Measurements from ENCODE around the gene RALGAPB. TPM values are rescaled to one million over a fixed set of nuclear protein-coding genes. Genes with fewer than 3 reads are reported as not detected.

The RALGAPB gene
- total and polyA plus RNA-seq, 2 experiments from 2014 or later = 10.2 to 40.4 TPM

DNA sequence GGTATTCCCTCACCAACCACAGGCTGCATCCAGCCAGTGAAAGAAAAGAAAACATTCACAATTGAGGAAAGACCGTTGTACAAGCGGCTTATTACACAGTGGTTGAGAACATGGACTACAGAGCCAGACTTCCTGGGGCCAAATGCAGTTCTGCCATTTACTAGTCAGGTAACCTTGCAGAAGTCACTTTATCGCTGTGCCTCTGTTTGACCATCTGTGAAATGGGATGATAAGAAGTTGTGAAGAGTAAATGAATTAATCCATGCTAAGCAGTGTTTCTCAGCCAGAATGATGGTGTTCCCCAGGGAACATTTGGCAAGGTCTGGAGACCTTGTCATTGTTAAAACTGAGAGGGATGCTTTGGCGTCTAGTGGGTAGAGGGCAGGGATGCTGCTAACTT is 143.8 kb downstream of the RALGAPB start (continued):
- TF ChIP-seq, protein P1, sequence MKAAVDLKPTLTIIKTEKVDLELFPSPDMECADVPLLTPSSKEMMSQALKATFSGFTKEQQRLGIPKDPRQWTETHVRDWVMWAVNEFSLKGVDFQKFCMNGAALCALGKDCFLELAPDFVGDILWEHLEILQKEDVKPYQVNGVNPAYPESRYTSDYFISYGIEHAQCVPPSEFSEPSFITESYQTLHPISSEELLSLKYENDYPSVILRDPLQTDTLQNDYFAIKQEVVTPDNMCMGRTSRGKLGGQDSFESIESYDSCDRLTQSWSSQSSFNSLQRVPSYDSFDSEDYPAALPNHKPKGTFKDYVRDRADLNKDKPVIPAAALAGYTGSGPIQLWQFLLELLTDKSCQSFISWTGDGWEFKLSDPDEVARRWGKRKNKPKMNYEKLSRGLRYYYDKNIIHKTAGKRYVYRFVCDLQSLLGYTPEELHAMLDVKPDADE (IDR thresholded peaks at IDR 0.05) = no peak
- TF ChIP-seq, protein P2, sequence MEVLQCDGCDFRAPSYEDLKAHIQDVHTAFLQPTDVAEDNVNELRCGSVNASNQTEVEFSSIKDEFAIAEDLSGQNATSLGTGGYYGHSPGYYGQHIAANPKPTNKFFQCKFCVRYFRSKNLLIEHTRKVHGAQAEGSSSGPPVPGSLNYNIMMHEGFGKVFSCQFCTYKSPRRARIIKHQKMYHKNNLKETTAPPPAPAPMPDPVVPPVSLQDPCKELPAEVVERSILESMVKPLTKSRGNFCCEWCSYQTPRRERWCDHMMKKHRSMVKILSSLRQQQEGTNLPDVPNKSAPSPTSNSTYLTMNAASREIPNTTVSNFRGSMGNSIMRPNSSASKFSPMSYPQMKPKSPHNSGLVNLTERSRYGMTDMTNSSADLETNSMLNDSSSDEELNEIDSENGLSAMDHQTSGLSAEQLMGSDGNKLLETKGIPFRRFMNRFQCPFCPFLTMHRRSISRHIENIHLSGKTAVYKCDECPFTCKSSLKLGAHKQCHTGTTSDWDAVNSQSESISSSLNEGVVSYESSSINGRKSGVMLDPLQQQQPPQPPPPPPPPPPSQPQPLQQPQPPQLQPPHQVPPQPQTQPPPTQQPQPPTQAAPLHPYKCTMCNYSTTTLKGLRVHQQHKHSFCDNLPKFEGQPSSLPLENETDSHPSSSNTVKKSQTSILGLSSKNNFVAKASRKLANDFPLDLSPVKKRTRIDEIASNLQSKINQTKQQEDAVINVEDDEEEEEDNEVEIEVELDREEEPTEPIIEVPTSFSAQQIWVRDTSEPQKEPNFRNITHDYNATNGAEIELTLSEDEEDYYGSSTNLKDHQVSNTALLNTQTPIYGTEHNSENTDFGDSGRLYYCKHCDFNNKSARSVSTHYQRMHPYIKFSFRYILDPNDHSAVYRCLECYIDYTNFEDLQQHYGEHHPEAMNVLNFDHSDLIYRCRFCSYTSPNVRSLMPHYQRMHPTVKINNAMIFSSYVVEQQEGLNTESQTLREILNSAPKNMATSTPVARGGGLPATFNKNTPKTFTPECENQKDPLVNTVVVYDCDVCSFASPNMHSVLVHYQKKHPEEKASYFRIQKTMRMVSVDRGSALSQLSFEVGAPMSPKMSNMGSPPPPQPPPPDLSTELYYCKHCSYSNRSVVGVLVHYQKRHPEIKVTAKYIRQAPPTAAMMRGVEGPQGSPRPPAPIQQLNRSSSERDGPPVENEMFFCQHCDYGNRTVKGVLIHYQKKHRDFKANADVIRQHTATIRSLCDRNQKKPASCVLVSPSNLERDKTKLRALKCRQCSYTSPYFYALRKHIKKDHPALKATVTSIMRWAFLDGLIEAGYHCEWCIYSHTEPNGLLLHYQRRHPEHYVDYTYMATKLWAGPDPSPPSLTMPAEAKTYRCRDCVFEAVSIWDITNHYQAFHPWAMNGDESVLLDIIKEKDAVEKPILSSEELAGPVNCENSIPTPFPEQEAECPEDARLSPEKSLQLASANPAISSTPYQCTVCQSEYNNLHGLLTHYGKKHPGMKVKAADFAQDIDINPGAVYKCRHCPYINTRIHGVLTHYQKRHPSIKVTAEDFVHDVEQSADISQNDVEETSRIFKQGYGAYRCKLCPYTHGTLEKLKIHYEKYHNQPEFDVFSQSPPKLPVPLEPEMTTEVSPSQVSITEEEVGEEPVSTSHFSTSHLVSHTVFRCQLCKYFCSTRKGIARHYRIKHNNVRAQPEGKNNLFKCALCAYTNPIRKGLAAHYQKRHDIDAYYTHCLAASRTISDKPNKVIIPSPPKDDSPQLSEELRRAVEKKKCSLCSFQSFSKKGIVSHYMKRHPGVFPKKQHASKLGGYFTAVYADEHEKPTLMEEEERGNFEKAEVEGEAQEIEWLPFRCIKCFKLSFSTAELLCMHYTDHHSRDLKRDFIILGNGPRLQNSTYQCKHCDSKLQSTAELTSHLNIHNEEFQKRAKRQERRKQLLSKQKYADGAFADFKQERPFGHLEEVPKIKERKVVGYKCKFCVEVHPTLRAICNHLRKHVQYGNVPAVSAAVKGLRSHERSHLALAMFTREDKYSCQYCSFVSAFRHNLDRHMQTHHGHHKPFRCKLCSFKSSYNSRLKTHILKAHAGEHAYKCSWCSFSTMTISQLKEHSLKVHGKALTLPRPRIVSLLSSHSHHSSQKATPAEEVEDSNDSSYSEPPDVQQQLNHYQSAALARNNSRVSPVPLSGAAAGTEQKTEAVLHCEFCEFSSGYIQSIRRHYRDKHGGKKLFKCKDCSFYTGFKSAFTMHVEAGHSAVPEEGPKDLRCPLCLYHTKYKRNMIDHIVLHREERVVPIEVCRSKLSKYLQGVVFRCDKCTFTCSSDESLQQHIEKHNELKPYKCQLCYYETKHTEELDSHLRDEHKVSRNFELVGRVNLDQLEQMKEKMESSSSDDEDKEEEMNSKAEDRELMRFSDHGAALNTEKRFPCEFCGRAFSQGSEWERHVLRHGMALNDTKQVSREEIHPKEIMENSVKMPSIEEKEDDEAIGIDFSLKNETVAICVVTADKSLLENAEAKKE (CRISPR knock-in tag; IDR thresholded peaks at IDR 0.05) = no peak

DNA sequence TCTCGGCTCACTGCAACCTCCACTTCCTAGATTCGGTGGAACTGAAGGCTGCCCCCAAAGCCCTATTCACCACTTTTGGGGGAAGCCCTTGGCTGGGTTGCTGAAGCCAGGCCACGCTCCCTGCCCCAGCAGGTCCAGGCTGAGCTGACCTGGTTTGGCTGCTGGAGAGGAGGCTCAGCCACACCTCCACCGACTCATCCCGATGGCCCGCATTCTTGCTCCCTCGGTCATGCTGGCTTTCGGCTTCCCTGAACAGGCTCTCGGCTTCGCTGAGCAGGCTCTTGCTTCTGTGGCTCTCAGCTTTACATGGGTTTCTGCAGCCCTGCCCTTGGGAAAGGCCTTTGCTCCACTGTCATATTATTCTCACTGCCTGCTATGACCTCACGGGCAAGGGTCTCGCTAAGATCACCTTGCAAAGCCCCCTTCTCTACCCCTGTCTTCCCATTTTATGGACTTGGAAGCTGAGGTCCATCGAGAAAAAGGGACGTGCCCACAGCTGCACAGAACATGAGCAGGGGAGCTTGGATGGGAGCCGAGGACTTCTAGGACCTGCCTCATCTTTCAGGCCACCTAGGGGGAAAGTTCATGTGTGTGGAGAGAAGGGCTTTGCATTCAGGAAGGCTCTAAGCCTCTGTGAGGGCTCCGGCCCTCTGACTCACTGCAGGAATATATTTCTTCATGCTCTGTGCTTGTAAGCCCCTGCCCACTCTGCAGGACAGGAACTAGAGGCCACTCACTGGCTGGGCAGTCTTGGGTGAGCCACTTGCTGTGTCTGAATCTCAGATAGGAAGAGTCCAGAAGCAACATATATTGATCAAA is 144.6 kb downstream of the RALGAPB start:
- H3K27me3 ChIP-seq (ENCODE audit: insufficient read depth) = no peaks in the 10 kb centered on the region
- no peaks in the 10 kb centered on the region for H3K79me2 ChIP-seq (replicated peaks; ENCODE audit: insufficient read depth)
- H3K4me3 Mint-ChIP-seq = no peak overlapping the region
- no peak overlapping the region for H3K4me2 ChIP-seq
- ATAC-seq = peak; percentile 77
- DNase-seq (ENCODE audit: low spot score) = peak; percentile 39
- H3K4me1 Mint-ChIP-seq = peaks cover 18% of the 10 kb centered on the region; the same call in 2 of the 3 replicates
- H3K27ac Mint-ChIP-seq = no peak overlapping the region
- H2AFZ ChIP-seq = no peak overlapping the region
- no peaks in the 10 kb centered on the region for H3K36me3 ChIP-seq (ENCODE audit: insufficient read depth)
- H3K9me3 Mint-ChIP-seq = no peaks in the 10 kb centered on the region
- H3F3A ChIP-seq (replicated peaks; ENCODE audit: low read depth) = no peaks in the 10 kb centered on the region
- no peaks in the 10 kb centered on the region for H3K36me3 Mint-ChIP-seq (ENCODE audit: low read depth)
- no peaks in the 10 kb centered on the region for H4K20me1 ChIP-seq (replicated peaks; ENCODE audit: insufficient read depth)
- peaks cover 5% of the 10 kb centered on the region for H3K27me3 Mint-ChIP-seq (ENCODE audit: insufficient read depth, low read depth, poor library complexity)
- H3K27ac ChIP-seq (ENCODE audit: low read depth) = no peak overlapping the region
- no peak overlapping the region for H3K4me3 ChIP-seq
- 0 out of 2 replicates have a peak, but pooled peaks cover 3% of the 10 kb centered on the region for H3K9me2 ChIP-seq (ENCODE audit: insufficient read depth)
- H3K4me1 ChIP-seq (ENCODE audit: insufficient read depth) = no peaks in the 10 kb centered on the region
- TF ChIP-seq, protein P3, sequence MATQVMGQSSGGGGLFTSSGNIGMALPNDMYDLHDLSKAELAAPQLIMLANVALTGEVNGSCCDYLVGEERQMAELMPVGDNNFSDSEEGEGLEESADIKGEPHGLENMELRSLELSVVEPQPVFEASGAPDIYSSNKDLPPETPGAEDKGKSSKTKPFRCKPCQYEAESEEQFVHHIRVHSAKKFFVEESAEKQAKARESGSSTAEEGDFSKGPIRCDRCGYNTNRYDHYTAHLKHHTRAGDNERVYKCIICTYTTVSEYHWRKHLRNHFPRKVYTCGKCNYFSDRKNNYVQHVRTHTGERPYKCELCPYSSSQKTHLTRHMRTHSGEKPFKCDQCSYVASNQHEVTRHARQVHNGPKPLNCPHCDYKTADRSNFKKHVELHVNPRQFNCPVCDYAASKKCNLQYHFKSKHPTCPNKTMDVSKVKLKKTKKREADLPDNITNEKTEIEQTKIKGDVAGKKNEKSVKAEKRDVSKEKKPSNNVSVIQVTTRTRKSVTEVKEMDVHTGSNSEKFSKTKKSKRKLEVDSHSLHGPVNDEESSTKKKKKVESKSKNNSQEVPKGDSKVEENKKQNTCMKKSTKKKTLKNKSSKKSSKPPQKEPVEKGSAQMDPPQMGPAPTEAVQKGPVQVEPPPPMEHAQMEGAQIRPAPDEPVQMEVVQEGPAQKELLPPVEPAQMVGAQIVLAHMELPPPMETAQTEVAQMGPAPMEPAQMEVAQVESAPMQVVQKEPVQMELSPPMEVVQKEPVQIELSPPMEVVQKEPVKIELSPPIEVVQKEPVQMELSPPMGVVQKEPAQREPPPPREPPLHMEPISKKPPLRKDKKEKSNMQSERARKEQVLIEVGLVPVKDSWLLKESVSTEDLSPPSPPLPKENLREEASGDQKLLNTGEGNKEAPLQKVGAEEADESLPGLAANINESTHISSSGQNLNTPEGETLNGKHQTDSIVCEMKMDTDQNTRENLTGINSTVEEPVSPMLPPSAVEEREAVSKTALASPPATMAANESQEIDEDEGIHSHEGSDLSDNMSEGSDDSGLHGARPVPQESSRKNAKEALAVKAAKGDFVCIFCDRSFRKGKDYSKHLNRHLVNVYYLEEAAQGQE (IDR thresholded peaks at IDR 0.05; ENCODE audit: unreplicated experiment) = no peak

Data from GM23338 (cell line).